BLaER1 (cell line): Measurements from ENCODE around the gene DMTF1.
A peak's percentile ranks its signal among the peaks of the same experiment; 100 is the strongest.

Experiments used
- H3K27ac ChIP-seq: shearing (Covaris generic); formaldehyde crosslinking; 2 replicates; pipeline ENCODE4 v1.8.1; 2022
- H3K27me3 ChIP-seq: shearing (Covaris generic); formaldehyde crosslinking; 2 replicates; pipeline ENCODE4 v1.8.1; 2022
- H3K36me3 ChIP-seq: shearing (Covaris generic); formaldehyde crosslinking; 2 replicates; pipeline ENCODE4 v1.8.1; 2022
- H3K4me1 ChIP-seq: shearing (Covaris generic); formaldehyde crosslinking; 2 replicates; pipeline ENCODE4 v1.8.1; 2022
- H3K4me2 ChIP-seq: shearing (Covaris generic); formaldehyde crosslinking; 2 replicates; pipeline ENCODE4 v1.8.1; 2022
- H3K4me3 ChIP-seq: shearing (Covaris generic); formaldehyde crosslinking; 2 replicates; pipeline ENCODE4 v1.8.1; 2022
- H3K9ac ChIP-seq: shearing (Covaris generic); formaldehyde crosslinking; 2 replicates; pipeline ENCODE4 v1.8.1; 2022
- H3K9me3 ChIP-seq: shearing (Covaris generic); formaldehyde crosslinking; 2 replicates; pipeline ENCODE4 v1.8.1; 2022
- H4K20me1 ChIP-seq: shearing (Covaris generic); formaldehyde crosslinking; 2 replicates; pipeline ENCODE4 v1.8.1; 2022
- Cebpa-rat ChIP-seq: shearing (Covaris generic); IDR thresholded peaks from 2 replicates; pipeline ENCODE4 v1.8.1; 2022

Gene DMTF1

GRCh38 chr7:87155788-87156187, 3.5 kb downstream of the DMTF1 start:
- no peak overlapping the region for H3K27ac ChIP-seq

DNA sequence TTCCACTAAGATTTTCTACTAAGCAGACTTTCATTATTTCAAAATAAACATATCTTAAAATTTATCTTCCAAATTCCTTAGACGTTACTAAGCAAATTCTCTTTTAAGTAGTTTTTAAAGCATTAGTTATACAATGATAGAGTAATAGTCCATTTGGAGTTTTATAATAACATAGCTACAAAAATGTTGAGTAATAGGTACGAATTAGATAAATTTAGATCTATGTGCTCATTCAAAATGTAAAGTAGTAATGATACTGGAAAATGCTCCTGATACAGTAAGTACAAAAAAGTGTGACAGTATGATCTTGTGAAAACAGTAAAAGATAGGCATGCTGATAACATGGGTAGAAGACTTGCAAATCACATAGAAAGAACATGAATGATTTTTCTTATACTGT, 4.5 kb downstream of the DMTF1 start:
- H3K9me3 ChIP-seq, result no peaks in the 10 kb centered on the region
- H3K27me3 ChIP-seq, result no peaks in the 10 kb centered on the region
- H3K4me3 ChIP-seq, result no peak overlapping the region
- H3K36me3 ChIP-seq, result peaks cover 15% of the 10 kb centered on the region; the same call in 1 of the 2 replicates
- H3K4me2 ChIP-seq, result peak overlapping the region; percentile 43; the same call in 1 of the 2 replicates
- H4K20me1 ChIP-seq, result peaks cover 82% of the 10 kb centered on the region
- no peak for TF ChIP-seq Cebpa-rat
- H3K4me1 ChIP-seq, result peaks cover 37% of the 10 kb centered on the region
- H3K27ac ChIP-seq, result no peak overlapping the region
- H3K9ac ChIP-seq, result no peak overlapping the region

More at GRCh38 chr7:87155788-87156187, 3.5 kb downstream of the DMTF1 start:
- peaks cover 46% of the 10 kb centered on the region for H3K4me1 ChIP-seq
- no peak overlapping the region for H3K9ac ChIP-seq
- H3K27me3 ChIP-seq, result no peaks in the 10 kb centered on the region
- peaks cover 73% of the 10 kb centered on the region for H4K20me1 ChIP-seq
- H3K9me3 ChIP-seq, result no peaks in the 10 kb centered on the region
- H3K4me3 ChIP-seq, result no peak overlapping the region
- peak overlapping the region; percentile 43 for H3K4me2 ChIP-seq
- TF ChIP-seq Cebpa-rat, result no peak
- H3K36me3 ChIP-seq, result peaks cover 9% of the 10 kb centered on the region; the same call in 1 of the 2 replicates

GRCh38 chr7:87159538-87159937, 7.3 kb downstream of the DMTF1 start:
- H3K27me3 ChIP-seq, result no peaks in the 10 kb centered on the region
- H3K27ac ChIP-seq, result no peak overlapping the region
- H3K9me3 ChIP-seq, result no peaks in the 10 kb centered on the region
- H3K4me1 ChIP-seq, result peaks cover 28% of the 10 kb centered on the region
- peaks cover 32% of the 10 kb centered on the region for H3K36me3 ChIP-seq
- H3K9ac ChIP-seq, result no peak overlapping the region
- no peak overlapping the region for H3K4me3 ChIP-seq
- H4K20me1 ChIP-seq, result peaks cover 90% of the 10 kb centered on the region
- TF ChIP-seq Cebpa-rat, result no peak
- H3K4me2 ChIP-seq, result no peak overlapping the region

- H3K36me3 ChIP-seq, result peaks cover 77% of the 10 kb centered on the region
Observed at GRCh38 chr7:87164433-87164832, 12.2 kb downstream of the DMTF1 start.

DNA sequence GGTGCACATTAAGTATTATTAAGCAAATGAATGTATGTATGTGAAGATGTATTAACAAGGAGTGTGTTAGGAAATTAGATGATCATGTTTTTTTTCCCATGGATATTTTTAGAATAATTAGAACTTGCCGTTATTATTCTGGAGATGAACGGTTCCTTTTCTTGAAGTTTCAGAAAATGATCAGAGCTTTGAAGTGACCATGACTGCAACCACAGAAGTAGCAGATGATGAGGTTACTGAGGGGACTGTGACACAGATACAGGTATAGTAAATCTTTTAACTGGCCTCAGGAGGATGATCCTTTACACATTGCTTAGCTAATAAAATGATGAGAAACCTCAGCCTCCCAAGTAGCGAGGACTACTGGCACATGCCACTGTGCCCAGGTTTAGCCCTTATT, 18.6 kb downstream of the DMTF1 start:
- no peak overlapping the region for H3K4me3 ChIP-seq
- no peak overlapping the region for H3K4me2 ChIP-seq
- no peaks in the 10 kb centered on the region for H3K27me3 ChIP-seq
- H3K9me3 ChIP-seq, result no peaks in the 10 kb centered on the region
- no peak overlapping the region for H3K27ac ChIP-seq
- H3K4me1 ChIP-seq, result no peaks in the 10 kb centered on the region
- peaks cover 95% of the 10 kb centered on the region for H3K36me3 ChIP-seq
- TF ChIP-seq Cebpa-rat, result no peak
- peaks cover 21% of the 10 kb centered on the region for H4K20me1 ChIP-seq
- H3K9ac ChIP-seq, result no peak overlapping the region

More at GRCh38 chr7:87164433-87164832, 12.2 kb downstream of the DMTF1 start:
- Histone ChIP-seq H3K9ac (no peak overlapping the region), H3K27ac (no peak overlapping the region), H3K4me2 (no peak overlapping the region), H3K9me3 (no peaks in the 10 kb centered on the region), H3K27me3 (no peaks in the 10 kb centered on the region), H3K4me3 (no peak overlapping the region), H4K20me1 (peaks cover 61% of the 10 kb centered on the region), H3K4me1 (no peaks in the 10 kb centered on the region)
- TF ChIP-seq Cebpa-rat, result no peak

DNA sequence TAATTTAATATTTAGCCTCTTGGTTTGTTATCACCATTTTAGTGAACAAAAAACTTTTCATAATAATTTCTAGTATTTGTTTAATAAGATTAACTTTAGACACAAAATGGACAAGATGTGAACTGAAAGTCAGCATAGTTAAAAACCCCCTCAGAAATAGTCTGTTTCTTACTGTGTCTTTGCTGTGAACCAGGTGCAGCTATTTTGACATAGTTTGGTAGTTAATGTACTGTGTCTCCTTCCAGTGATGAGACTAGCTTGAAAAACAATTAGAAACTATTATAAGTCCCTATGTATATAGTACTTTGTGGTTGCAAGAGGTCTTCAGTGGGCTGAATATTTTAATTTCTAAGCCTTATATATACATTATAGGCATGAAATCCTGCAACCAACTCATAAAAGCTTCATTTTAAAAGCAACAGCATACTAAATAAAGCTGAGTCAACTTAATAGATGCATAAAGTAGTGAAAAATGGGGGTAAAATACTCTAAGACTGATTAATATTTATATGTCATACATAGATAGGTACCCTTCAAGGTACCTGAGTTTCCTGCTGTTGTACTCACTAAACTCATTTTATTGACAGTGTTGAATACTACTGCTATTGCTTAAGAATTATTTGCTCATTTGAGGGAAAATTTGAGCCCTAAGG, 19.2 kb downstream of the DMTF1 start:
- no peak overlapping the region for H3K4me3 ChIP-seq
- no peaks in the 10 kb centered on the region for H3K27me3 ChIP-seq
- peaks cover 95% of the 10 kb centered on the region for H3K36me3 ChIP-seq

DNA sequence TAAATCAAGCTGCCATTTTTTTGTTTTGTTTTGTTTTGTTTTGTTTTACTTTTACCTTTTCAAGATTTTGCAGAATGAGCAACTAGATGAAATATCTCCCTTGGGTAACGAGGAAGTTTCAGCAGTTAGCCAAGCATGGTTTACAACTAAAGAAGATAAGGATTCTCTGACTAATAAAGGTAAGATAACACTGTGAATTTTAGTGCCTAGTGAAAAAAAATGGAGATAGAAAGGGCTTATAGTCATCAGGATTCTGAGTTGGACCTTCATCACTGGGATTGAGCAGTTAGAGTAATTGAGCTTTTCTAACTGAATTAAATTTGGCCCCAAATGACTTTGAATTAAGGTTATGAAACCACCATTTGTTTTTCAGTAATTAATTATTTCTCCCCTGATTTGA, 21.2 kb downstream of the DMTF1 start:
- Histone ChIP-seq H3K4me3 (no peak overlapping the region), H3K36me3 (peaks cover 91% of the 10 kb centered on the region), H3K27ac (no peak overlapping the region), H3K9me3 (no peaks in the 10 kb centered on the region), H3K4me2 (no peak overlapping the region), H3K4me1 (no peaks in the 10 kb centered on the region), H3K9ac (no peak overlapping the region), H3K27me3 (no peaks in the 10 kb centered on the region), H4K20me1 (peaks cover 34% of the 10 kb centered on the region)
- TF ChIP-seq Cebpa-rat, result no peak

More for the DNA sequence above, 19.2 kb downstream of the DMTF1 start:
- no peaks in the 10 kb centered on the region for H3K9me3 ChIP-seq
- no peak overlapping the region for H3K27ac ChIP-seq
- H3K9ac ChIP-seq, result no peak overlapping the region
- peaks cover 24% of the 10 kb centered on the region for H4K20me1 ChIP-seq
- H3K4me2 ChIP-seq, result no peak overlapping the region
- H3K4me1 ChIP-seq, result no peaks in the 10 kb centered on the region
- no peak for TF ChIP-seq Cebpa-rat

- Histone ChIP-seq H3K9me3 (no peaks in the 10 kb centered on the region), H3K4me2 (no peak overlapping the region), H4K20me1 (peaks cover 20% of the 10 kb centered on the region), H3K27ac (no peak overlapping the region), H3K4me3 (no peak overlapping the region), H3K36me3 (peaks cover 87% of the 10 kb centered on the region), H3K9ac (no peak overlapping the region), H3K27me3 (no peaks in the 10 kb centered on the region), H3K4me1 (no peaks in the 10 kb centered on the region)
- no peak for TF ChIP-seq Cebpa-rat
Observed at GRCh38 chr7:87178320-87178719, 26.1 kb downstream of the DMTF1 start.

- Histone ChIP-seq H3K9ac (no peak overlapping the region), H4K20me1 (peaks cover 20% of the 10 kb centered on the region), H3K9me3 (no peaks in the 10 kb centered on the region), H3K27ac (no peak overlapping the region), H3K4me3 (no peak overlapping the region), H3K27me3 (no peaks in the 10 kb centered on the region), H3K36me3 (peaks cover 88% of the 10 kb centered on the region), H3K4me2 (no peak overlapping the region), H3K4me1 (no peaks in the 10 kb centered on the region)
- TF ChIP-seq Cebpa-rat, result no peak
Observed at GRCh38 chr7:87179180-87179579, 26.9 kb downstream of the DMTF1 start.

GRCh38 chr7:87187120-87187519, 34.9 kb downstream of the DMTF1 start:
- Histone ChIP-seq H3K9me3 (no peaks in the 10 kb centered on the region), H3K27me3 (no peaks in the 10 kb centered on the region), H3K27ac (no peak overlapping the region), H3K9ac (no peak overlapping the region), H3K36me3 (peaks cover 97% of the 10 kb centered on the region), H3K4me3 (no peak overlapping the region), H3K4me1 (no peaks in the 10 kb centered on the region), H4K20me1 (peaks cover 33% of the 10 kb centered on the region), H3K4me2 (no peak overlapping the region)
- no peak for TF ChIP-seq Cebpa-rat
